Tongue (tissue), 2 donors: ENCODE results near the gene IL1RAPL1. TPM values are rescaled to one million over a fixed set of nuclear protein-coding genes. Genes with fewer than 3 reads are reported as not detected.
A peak's percentile ranks its signal among the peaks of the same experiment; 100 is the strongest.
"Not testable (repeated sequence)": the region's sequence is repeated elsewhere in the genome, so short reads cannot be mapped to it uniquely, and the experiment has no call there.

Experiments used
- DNase-seq: peaks from one replicate; pipeline ENCODE4 v3.0.0-alpha.2; 2015
- total RNA-seq: library from RNA; depleted of rRNA; stranded (reverse); fragments of >200 nt; gene quantifications from one replicate; pipeline ENCODE4 v1.2.3, GENCODE V29; 2014

IL1RAPL1 gene
- total RNA-seq, 1 donor from 2014 or later: 4.8 TPM

GRCh38 chrX:28628120-28628519 is 40.9 kb downstream of the IL1RAPL1 start:
- no peak for DNase-seq

- DNase-seq: no peak
Measured at GRCh38 chrX:28638775-28639174, 51.5 kb downstream of the IL1RAPL1 start.

- DNase-seq: peak; percentile 11
Measured at GRCh38 chrX:28639451-28639850, 52.2 kb downstream of the IL1RAPL1 start.

- DNase-seq: no peak
Measured at GRCh38 chrX:28649541-28649940, 62.3 kb downstream of the IL1RAPL1 start.

- no peak for DNase-seq
Measured at GRCh38 chrX:28651186-28651585, 63.9 kb downstream of the IL1RAPL1 start.

- no peak for DNase-seq
Measured at GRCh38 chrX:28659269-28659668, 72.0 kb downstream of the IL1RAPL1 start.

GRCh38 chrX:28665778-28666177 is 78.5 kb downstream of the IL1RAPL1 start:
- no peak for DNase-seq

- no peak for DNase-seq
Measured at GRCh38 chrX:28668303-28668702, 81.1 kb downstream of the IL1RAPL1 start.

- no peak for DNase-seq
Measured at GRCh38 chrX:28668957-28669356, 81.7 kb downstream of the IL1RAPL1 start.

GRCh38 chrX:28670074-28670473 is 82.8 kb downstream of the IL1RAPL1 start:
- DNase-seq: no peak

GRCh38 chrX:28675173-28675572 is 87.9 kb downstream of the IL1RAPL1 start:
- no peak for DNase-seq

GRCh38 chrX:28693101-28693500 is 105.9 kb downstream of the IL1RAPL1 start:
- DNase-seq: no peak

- no peak for DNase-seq
Measured at GRCh38 chrX:28697732-28698131, 110.5 kb downstream of the IL1RAPL1 start.

GRCh38 chrX:28701222-28701621 is 114.0 kb downstream of the IL1RAPL1 start:
- DNase-seq: no peak

GRCh38 chrX:28706964-28707363 is 119.7 kb downstream of the IL1RAPL1 start:
- DNase-seq: no peak

- no peak for DNase-seq
Measured at GRCh38 chrX:28709421-28709820, 122.2 kb downstream of the IL1RAPL1 start.

GRCh38 chrX:28717864-28718263 is 130.6 kb downstream of the IL1RAPL1 start:
- DNase-seq: no peak

GRCh38 chrX:28718450-28718849 is 131.2 kb downstream of the IL1RAPL1 start:
- DNase-seq: no peak

GRCh38 chrX:28719620-28720019 is 132.4 kb downstream of the IL1RAPL1 start:
- no peak for DNase-seq

- no peak for DNase-seq
Measured at GRCh38 chrX:28752330-28752729, 165.1 kb downstream of the IL1RAPL1 start.

GRCh38 chrX:28756175-28756574 is 168.9 kb downstream of the IL1RAPL1 start:
- no peak for DNase-seq

- DNase-seq: no peak
Measured at GRCh38 chrX:28756647-28757046, 169.4 kb downstream of the IL1RAPL1 start.

- no peak for DNase-seq
Measured at GRCh38 chrX:28757290-28757689, 170.0 kb downstream of the IL1RAPL1 start.

- DNase-seq: not testable (repeated sequence)
Measured at GRCh38 chrX:28766561-28766960, 179.3 kb downstream of the IL1RAPL1 start.

- DNase-seq: no peak
Measured at GRCh38 chrX:28773807-28774206, 186.6 kb downstream of the IL1RAPL1 start.
